ENCODE measurements around the gene ATOSB.
A peak's percentile ranks its signal among the peaks of the same experiment; 100 is the strongest.

ATOSB gene

DNA sequence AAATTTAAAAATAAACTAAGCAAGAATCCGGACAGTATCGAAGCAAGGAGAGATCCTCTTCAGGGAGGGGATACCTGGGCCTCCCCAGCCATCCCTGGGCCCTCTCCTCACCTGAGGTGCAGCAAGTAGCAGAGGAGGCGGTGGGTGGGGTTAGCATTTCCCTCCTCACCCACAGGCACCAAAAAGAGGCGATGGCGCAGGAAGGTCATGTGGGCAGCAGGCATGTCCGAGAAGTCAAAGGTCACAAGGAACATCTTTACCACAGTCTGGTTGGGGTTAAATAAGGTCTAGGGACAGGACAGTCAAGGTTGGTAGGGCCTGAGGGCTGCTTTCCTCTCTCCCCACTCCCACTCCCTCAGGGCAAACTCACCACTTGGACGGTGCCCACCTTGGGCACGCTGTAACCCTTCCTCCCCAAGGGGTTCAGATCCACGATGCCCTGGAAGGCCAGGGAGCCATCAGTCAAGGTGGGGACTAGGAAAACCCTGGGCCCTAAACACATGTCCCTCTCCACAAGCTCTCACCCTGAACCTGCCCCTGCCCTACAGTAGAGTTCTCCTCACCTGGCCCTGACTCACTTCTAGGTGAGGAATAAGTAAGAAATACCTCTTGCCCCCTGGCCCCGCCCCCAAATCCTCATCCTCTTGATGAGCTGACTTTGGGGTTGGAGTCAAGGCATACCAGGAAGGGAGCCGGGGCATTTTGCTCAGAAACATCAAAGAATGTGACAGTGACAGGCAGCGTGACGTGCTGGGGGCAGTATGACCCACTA, 9.9 kb downstream of the ATOSB start:
- Mint-ChIP-seq H3K36me3 (peaks cover 23% of the 10 kb centered on the region), H3K9me3 (no peaks in the 10 kb centered on the region), H3K27ac (no peak overlapping the region), H3K4me1 (peaks cover 39% of the 10 kb centered on the region), H3K27me3 (no peaks in the 10 kb centered on the region), H3K4me3 (no peak overlapping the region)
- ATAC-seq = no peak

- H3K4me1 Mint-ChIP-seq = peaks cover 39% of the 10 kb centered on the region
- no peak overlapping the region for H3K27ac Mint-ChIP-seq
- H3K4me3 Mint-ChIP-seq = no peak overlapping the region
These were observed 10.5 kb downstream of the ATOSB start for GRCh38 chr9:35105126-35105525.

DNA sequence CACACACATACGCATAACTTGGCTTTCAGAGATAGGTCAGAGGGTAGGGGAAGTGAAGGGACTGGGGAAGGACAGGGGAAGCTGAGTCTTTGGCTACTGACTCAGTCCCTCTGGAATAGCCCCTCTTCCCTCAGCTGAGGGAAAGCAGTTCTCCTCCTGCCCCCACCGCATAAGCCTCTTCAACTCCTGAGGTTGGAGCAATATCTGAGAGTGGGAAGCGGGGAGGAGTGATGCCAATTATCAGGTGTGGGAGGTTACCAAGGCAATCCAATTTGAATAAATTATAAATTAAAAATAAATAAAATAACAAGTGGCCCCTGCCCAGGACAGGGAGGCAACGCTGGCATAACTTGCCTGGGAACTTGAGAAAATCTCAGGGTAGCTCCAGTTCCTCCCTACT, 11.1 kb downstream of the ATOSB start:
- H3K36me3 Mint-ChIP-seq = peaks cover 34% of the 10 kb centered on the region
- H3K27ac Mint-ChIP-seq = peak overlapping the region; percentile 91
- H3K4me1 Mint-ChIP-seq = peaks cover 38% of the 10 kb centered on the region
- H3K27me3 Mint-ChIP-seq = no peaks in the 10 kb centered on the region
- no peaks in the 10 kb centered on the region for H3K9me3 Mint-ChIP-seq
- ATAC-seq = no peak
- H3K4me3 Mint-ChIP-seq = no peak overlapping the region

More at GRCh38 chr9:35105126-35105525, 10.5 kb downstream of the ATOSB start:
- no peak for ATAC-seq
- Mint-ChIP-seq H3K9me3 (no peaks in the 10 kb centered on the region), H3K27me3 (no peaks in the 10 kb centered on the region), H3K36me3 (peaks cover 28% of the 10 kb centered on the region)

- Mint-ChIP-seq H3K27me3 (no peaks in the 10 kb centered on the region), H3K27ac (peak overlapping the region; percentile 91), H3K4me3 (peak overlapping the region; percentile 82), H3K9me3 (no peaks in the 10 kb centered on the region), H3K4me1 (peaks cover 35% of the 10 kb centered on the region), H3K36me3 (peaks cover 42% of the 10 kb centered on the region)
- ATAC-seq = no peak
These were observed 11.9 kb downstream of the ATOSB start for GRCh38 chr9:35103660-35104191.

DNA sequence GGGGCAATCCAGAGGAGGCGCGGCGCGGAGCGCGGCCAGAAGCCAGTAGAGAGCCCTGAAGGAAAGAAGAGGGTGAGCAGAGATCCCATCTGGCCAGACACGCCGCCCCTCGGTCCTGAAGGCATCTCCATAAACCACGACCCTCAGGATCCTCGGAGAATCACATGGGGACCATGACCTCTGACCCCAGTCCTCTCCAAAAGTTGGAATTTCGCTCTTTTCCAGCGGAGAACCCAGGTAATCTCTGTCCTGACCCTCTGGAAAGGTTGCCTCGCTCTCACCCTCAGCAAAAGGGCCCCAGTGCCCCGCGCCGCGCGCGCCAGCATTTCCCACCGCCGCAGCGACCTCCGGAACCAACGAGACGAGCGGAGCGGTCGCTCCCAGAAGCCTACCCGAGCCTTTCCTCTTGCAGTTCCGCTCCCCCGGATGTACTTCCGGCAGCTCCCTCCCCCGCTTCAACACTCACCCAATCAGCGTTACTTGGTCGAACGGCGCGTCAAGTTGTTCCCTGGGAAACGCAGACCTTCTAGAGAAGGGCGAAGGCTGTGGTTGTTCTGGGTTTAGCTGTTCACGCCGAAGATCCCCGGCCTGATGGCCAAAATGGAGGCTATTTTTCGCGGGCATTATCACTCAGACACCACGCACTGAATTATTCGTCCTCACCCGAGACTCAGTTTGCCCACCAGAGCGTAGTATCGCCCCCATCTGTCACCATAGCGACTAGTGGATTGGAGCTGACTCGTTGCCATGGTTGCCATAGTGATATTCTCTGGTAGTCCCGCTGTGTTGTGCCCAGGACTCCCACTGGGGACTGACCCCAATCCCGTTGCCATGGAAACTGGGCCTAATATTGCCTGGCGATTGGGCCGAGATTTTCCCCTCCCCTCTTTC, 12.6 kb downstream of the ATOSB start, which contains the start of gene STOML2:
TSS of gene STOML2 (minus strand) at position 363 of the 891 bp plus-strand sequence. CDS start at position 326, 37 bp downstream.
- no peaks in the 10 kb centered on the region for H3K27me3 Mint-ChIP-seq
- peaks cover 44% of the 10 kb centered on the region for H3K36me3 Mint-ChIP-seq
- ATAC-seq = peak; percentile 99
- peak within 1 kb of the TSS; percentile 91 for H3K27ac Mint-ChIP-seq
- H3K4me3 Mint-ChIP-seq = peak within 1 kb of the TSS; percentile 82
- peaks cover 36% of the 10 kb centered on the region for H3K4me1 Mint-ChIP-seq
- H3K9me3 Mint-ChIP-seq = no peaks in the 10 kb centered on the region

GRCh38 chr9:35102465-35102768, 13.2 kb downstream of the ATOSB start:
- Mint-ChIP-seq H3K9me3 (no peaks in the 10 kb centered on the region), H3K27ac (peak overlapping the region; percentile 91), H3K27me3 (no peaks in the 10 kb centered on the region), H3K4me1 (peaks cover 42% of the 10 kb centered on the region), H3K4me3 (peak overlapping the region; percentile 82), H3K36me3 (peaks cover 44% of the 10 kb centered on the region)
- no peak for ATAC-seq

DNA sequence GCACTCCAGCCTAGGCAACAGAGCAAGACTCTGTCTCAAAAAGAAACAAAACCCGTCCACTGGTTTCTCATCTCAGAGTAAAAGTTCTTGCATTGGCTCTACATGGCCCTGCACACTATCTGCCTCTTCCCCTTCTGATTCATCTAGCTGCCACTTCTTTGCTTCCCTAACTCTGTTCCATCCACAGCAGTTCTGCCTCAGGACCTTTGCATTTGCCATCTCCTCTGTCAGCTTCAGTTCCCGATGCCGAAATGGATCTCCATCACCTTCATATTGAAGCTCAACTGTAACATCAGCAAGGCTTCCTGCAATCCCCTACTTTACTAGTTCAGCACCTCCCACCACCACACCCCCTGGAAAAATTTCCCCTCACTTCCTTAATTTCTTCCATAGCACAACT, 18.1 kb downstream of the ATOSB start:
- no peak overlapping the region for H3K4me3 Mint-ChIP-seq
- no peak overlapping the region for H3K27ac Mint-ChIP-seq
- H3K4me1 Mint-ChIP-seq = peaks cover 65% of the 10 kb centered on the region
- H3K36me3 Mint-ChIP-seq = peaks cover 44% of the 10 kb centered on the region
- no peaks in the 10 kb centered on the region for H3K9me3 Mint-ChIP-seq
- no peak for ATAC-seq
- H3K27me3 Mint-ChIP-seq = no peaks in the 10 kb centered on the region

- ATAC-seq = peak; percentile 96
- Mint-ChIP-seq H3K4me3 (peak within 1 kb of the TSS; percentile 89), H3K9me3 (no peaks in the 10 kb centered on the region), H3K27me3 (no peaks in the 10 kb centered on the region), H3K4me1 (peaks cover 52% of the 10 kb centered on the region), H3K27ac (peak within 1 kb of the TSS; percentile 97), H3K36me3 (peaks cover 52% of the 10 kb centered on the region)
These were observed 19.4 kb downstream of the ATOSB start, which contains the start of gene PIGO for GRCh38 chr9:35096035-35096849. Gene PIGO (minus strand): TSS chr9:35096591. CDS start chr9:35095565, 1,026 bp downstream.

- no peaks in the 10 kb centered on the region for H3K9me3 Mint-ChIP-seq
- H3K4me3 Mint-ChIP-seq = no peak overlapping the region
- H3K36me3 Mint-ChIP-seq = peaks cover 56% of the 10 kb centered on the region
- no peaks in the 10 kb centered on the region for H3K27me3 Mint-ChIP-seq
- H3K4me1 Mint-ChIP-seq = peaks cover 26% of the 10 kb centered on the region
- H3K27ac Mint-ChIP-seq = no peak overlapping the region
- ATAC-seq = no peak
These were observed 24.1 kb downstream of the ATOSB start for GRCh38 chr9:35091536-35091935.

GRCh38 chr9:35089434-35089833, 26.2 kb downstream of the ATOSB start:
- no peak for ATAC-seq
- Mint-ChIP-seq H3K36me3 (peaks cover 56% of the 10 kb centered on the region), H3K27ac (no peak overlapping the region), H3K4me1 (peaks cover 6% of the 10 kb centered on the region), H3K9me3 (no peaks in the 10 kb centered on the region), H3K27me3 (no peaks in the 10 kb centered on the region), H3K4me3 (no peak overlapping the region)

DNA sequence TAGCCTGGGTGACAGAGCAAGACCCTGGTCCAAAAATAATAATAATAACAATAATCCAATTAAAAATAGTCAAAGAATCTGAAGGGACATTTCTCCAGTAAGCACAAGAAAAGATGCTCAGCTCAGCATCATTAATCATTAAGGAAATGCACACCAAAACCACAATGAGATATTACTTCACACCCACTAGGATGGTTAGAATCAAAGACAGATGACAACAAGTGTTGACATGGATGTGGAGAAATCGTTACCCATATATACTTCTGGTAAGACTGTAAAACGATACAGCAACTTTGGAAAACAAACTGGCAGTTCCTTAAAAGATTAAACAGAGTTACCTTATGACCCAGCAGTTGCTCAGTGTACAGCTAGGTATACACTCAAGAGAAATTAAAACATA, 30.6 kb downstream of the ATOSB start:
- Mint-ChIP-seq H3K27me3 (no peaks in the 10 kb centered on the region), H3K4me3 (no peak overlapping the region), H3K9me3 (no peaks in the 10 kb centered on the region), H3K36me3 (peaks cover 25% of the 10 kb centered on the region), H3K27ac (no peak overlapping the region), H3K4me1 (peaks cover 4% of the 10 kb centered on the region)
- ATAC-seq = no peak

- Mint-ChIP-seq H3K4me1 (peaks cover 36% of the 10 kb centered on the region), H3K9me3 (no peaks in the 10 kb centered on the region), H3K27me3 (no peaks in the 10 kb centered on the region), H3K36me3 (peaks cover 14% of the 10 kb centered on the region), H3K4me3 (peak within 1 kb of the TSS; percentile 99), H3K27ac (peak within 1 kb of the TSS; percentile 99)
- peak; percentile 98 for ATAC-seq
These were observed 36.0 kb downstream of the ATOSB start, which contains the start of gene FANCG for GRCh38 chr9:35079426-35080341. Gene FANCG (minus strand): TSS chr9:35079942. CDS start chr9:35079524, 418 bp downstream.

DNA sequence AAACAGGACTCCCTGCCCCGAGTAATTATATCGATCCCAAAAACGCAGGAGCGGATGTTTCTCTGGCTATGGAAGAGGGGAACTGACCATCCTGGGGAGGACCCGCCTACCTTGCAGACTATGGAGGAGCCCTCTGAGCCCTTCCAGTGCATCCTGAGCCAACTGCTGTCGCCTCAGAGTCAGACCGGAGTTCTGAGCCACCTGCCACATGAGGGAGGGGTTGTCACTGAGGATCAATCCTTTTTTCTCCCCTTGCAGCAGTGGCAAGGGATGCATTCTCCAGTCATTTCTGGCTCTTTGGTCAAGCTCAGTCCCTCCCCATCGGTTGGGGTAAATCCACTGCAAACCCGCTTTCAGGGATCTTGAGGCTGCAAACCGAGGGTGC, 36.6 kb downstream of the ATOSB start:
- H3K27ac Mint-ChIP-seq = peak overlapping the region; percentile 99
- no peaks in the 10 kb centered on the region for H3K27me3 Mint-ChIP-seq
- peaks cover 36% of the 10 kb centered on the region for H3K4me1 Mint-ChIP-seq
- no peak for ATAC-seq
- peaks cover 20% of the 10 kb centered on the region for H3K36me3 Mint-ChIP-seq
- no peaks in the 10 kb centered on the region for H3K9me3 Mint-ChIP-seq
- peak overlapping the region; percentile 99 for H3K4me3 Mint-ChIP-seq

GRCh38 chr9:35078066-35078465, 37.6 kb downstream of the ATOSB start:
- H3K27ac Mint-ChIP-seq = no peak overlapping the region
- no peak for ATAC-seq
- H3K4me1 Mint-ChIP-seq = peaks cover 43% of the 10 kb centered on the region
- H3K36me3 Mint-ChIP-seq = peaks cover 23% of the 10 kb centered on the region
- H3K27me3 Mint-ChIP-seq = no peaks in the 10 kb centered on the region
- H3K9me3 Mint-ChIP-seq = no peaks in the 10 kb centered on the region
- peak overlapping the region; percentile 99 for H3K4me3 Mint-ChIP-seq
